Stimulated activated CD8-positive, alpha-beta memory T cell treated with anti-CD3 and anti-CD28 coated beads, Interleukin-4, amount 100 ng/mL, for 4 hours (primary cell): Measurements from ENCODE around the gene FAM83F.
"Not testable (repeated sequence)": the region's sequence is repeated elsewhere in the genome, so short reads cannot be mapped to it uniquely, and the experiment has no call there.

Experiments
- DNase-seq, 2 donors: peaks; one replicate each; pipeline ENCODE4 v3.0.0-alpha.2; 2020; ENCODE audit warnings: low read depth in 2 of 2, low spot score in 1 of 2

FAM83F gene

DNA sequence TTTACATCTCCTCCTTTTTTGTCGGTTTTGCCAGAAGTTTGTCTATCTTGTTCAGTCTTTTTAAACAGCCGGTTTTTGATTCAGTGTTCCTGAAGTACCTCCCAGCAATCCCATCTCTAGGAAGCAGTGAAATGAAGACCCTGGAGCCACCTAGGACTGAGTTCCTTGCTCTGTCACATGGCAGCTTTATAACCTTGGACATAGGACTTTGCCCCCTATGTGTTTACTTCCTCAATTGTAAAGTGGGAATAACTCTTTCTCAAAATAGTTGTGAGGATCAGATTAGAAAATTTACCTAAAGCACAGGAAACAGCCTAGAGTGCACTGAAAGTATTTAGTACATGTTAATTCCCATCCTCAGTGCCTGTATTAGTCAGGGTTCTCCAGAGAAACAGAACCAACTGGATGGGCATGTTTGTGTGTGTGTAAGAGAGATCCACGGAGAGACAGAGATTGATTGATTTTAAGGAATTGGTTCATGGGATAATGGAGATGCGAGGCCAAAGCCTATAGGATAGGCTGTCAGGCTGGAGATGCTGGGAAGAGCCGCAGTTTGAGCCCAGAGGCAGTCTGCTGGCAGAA is 20.0 kb downstream of the FAM83F start:
- no peak for DNase-seq

DNA sequence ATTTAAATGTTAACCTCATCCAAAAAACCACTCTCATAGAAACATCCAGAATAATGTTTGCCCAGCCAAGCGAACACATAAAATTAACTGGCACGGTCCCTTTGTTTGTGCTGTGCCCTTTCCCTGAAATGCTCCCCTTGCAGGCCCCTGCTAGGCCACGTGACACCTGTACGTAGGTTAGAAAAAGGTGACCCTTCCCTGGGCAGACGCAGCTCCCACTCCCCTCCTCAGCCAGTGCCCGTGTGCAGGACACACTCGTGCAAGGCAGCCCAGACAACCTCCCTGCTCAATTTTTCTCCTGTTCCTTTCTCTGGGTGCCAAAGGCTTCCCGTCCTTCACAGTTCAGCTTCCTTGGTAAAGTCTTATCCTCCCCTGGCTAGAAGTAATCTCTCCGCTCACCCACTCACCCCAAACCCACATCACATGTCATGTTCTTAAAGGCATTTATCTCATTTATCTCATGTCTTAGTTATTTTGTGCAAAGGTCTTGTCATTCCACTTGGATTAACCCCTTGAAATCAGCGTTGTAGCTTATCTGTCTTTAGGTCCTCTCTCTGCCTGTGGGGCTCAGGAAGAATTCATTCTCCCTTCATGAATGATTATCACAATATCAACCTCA is 20.7 kb downstream of the FAM83F start:
- DNase-seq = no peak

- no peak for DNase-seq
These were observed 23.3 kb downstream of the FAM83F start for GRCh38 chr22:40018051-40018450.

- DNase-seq = no peak
These were observed 24.3 kb downstream of the FAM83F start for GRCh38 chr22:40019100-40019499.

DNA sequence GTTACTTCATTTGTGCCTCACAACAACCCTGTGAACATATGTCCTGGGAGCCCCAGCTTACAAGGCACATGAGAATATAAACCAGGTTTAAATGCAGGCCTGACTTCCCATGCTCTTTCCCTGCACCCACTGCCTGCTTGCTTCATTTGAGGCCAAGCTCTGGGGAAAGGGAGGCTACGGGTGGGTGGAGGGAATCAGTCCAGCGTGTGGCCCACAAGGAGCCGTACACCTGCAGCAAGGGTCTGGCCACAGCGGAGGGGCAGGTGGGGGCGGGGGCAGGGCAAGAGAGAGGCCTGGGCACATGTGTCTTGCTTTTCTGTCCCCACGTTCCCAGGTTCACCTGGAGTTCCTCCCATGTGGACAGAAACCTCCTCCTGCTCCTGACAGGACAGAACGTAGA is 26.2 kb downstream of the FAM83F start:
- DNase-seq = no peak

DNA sequence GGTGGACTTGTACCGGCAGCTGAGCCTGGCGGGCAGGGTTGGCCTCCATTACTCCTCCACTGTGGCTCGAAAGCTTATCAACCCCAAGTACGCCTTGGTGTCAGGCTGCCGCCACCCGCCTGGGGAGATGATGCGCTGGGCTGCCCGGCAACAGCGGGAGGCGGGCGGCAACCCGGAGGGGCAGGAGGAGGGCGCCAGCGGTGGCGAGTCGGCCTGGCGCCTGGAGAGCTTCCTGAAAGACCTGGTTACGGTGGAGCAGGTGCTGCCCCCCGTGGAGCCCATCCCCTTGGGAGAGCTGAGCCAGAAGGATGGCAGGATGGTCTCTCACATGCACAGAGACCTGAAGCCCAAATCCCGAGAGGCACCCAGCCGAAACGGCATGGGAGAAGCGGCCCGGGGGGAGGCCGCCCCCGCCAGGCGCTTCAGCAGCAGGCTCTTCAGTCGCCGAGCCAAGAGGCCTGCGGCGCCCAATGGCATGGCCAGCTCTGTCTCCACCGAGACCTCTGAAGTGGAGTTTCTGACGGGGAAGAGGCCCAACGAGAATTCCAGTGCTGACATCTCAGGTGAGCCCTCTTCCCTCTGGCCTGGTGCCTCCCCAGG is 26.7 kb downstream of the FAM83F start:
- DNase-seq = no peak

GRCh38 chr22:40022536-40023240 is 27.9 kb downstream of the FAM83F start:
- no peak for DNase-seq

DNA sequence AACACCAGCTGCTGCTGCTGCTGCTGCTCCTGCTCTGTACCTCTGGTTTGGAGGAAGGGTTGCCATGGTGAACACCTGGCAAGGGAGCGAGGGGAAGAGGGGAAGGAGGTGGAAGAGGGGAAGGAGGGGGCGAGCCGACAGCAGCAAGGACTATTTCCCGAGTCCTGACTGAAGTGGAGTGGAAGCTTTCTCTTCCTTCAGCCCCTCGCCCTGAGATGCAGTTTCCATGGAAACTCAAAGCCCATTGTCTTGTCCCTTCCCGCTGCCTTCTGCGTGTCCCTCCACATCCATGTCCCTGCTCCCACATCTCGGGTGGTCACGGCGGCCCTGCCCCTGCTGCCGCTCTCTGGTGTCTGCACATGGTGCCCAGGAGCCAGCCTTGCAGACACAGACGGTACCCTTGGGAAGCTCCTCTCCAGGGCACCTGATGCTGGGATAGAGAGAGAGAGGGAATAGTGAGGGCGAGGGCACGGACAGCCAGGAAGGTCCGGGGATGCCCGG is 28.6 kb downstream of the FAM83F start:
- DNase-seq = no peak

DNA sequence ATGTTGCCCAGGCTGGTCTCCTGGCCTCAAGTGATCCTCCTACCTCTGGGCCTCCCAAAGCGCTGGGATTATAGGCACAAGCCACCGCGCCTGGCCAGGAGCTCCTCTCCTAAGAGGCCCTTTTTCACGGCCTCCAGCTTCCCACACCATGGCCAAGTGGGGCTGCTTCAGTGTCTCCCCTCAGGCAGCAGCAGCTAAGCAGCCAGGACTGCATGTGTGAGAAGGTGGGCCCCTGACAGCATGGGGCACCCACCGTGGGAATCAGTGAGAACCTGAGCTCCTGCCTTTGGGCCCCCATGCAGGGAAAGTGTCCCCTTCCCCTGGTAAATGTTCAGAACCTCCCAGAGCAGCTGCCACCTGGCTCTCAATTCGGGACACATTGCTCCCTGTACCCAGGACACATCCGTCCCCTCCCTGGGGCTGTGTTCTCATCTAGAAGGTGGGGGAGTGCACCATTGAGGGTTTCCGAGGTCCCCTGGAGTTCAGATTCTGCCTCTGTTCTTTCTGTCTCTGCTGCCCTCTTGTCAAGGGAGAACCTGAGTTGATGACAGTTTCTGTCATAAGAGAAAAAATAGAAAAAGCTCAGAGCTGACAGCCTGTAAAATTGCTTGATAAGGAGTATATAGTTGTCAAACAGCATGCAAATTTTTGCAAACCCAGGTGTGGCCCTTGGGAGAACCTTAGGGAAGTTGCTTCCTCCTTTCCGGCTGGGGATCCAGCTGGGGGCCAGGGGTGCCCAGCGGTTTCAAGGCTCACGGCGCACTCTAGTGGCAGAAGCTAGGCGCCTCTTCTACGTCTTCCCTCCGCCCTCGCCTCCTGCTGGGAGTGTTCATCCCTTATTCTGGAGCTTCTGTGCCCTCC is 29.7 kb downstream of the FAM83F start:
- peak in 1 of 2 donors; percentile 30 for DNase-seq

DNA sequence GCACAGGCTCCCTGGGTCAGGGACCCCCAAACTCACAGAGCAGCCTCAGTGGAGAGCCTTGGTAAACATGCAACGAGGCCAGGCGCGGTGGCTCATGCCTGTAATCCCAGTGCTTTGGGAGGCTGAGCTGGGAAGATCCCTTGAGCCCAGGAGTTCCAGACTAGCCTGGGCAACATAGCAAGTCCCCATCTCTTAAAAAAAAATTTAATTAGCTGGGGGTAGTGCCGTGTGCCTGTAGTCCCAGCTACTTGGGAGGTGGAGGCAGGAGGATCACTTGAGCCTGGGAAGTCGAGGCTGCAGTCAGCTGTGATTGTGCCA is 30.3 kb downstream of the FAM83F start:
- DNase-seq = not testable (repeated sequence)

GRCh38 chr22:40025856-40026255 is 31.1 kb downstream of the FAM83F start:
- no peak for DNase-seq

GRCh38 chr22:40026641-40027040 is 31.9 kb downstream of the FAM83F start:
- DNase-seq = no peak

- no peak for DNase-seq
These were observed 32.7 kb downstream of the FAM83F start for GRCh38 chr22:40027191-40028097.

DNA sequence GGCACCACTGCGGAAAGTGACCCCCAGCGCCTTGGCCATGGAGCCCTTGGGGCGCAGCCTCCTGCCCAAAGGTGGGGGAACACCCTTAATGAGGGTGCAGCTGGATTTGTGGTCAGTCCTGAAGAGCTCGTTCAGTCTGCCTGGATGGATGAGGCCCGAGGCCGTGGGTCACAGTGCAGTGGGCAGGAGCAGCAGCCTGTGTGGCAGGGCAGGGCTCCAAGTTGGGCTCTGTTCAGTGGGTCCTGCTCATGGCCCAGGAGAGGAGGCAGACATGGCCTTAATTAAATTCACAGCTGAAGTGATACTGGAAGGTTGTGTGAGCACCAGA is 33.3 kb downstream of the FAM83F start:
- DNase-seq = no peak

- no peak for DNase-seq
These were observed 34.6 kb downstream of the FAM83F start for GRCh38 chr22:40029189-40029890.

GRCh38 chr22:40030026-40030757 is 35.4 kb downstream of the FAM83F start:
- DNase-seq = no peak

- DNase-seq = no peak
These were observed 36.0 kb downstream of the FAM83F start for GRCh38 chr22:40030758-40031095.

- DNase-seq = no peak
These were observed 37.2 kb downstream of the FAM83F start for GRCh38 chr22:40031766-40032470.
